Stomach (tissue), 9 donors: ENCODE results near the gene TFF2. TPM values are rescaled to one million over a fixed set of nuclear protein-coding genes. Genes with fewer than 3 reads are reported as not detected.

Source experiments
- DNase-seq, 2 donors: peaks; one replicate each; pipeline versions ENCODE4 v3.0.0 to v3.0.0-alpha.2; 2013 to 2019
- H3K27ac ChIP-seq, 5 donors: fragments of 200-600 bp in 4 of 5; sonication (generic) in 4 of 5; one replicate each; pipeline ENCODE4 v1.5.1; 2013 to 2019; ENCODE audit warnings: mild to moderate bottlenecking in 1 of 5, moderate library complexity in 1 of 5
- H3K27me3 ChIP-seq, 3 donors: fragments of 200-600 bp; sonication (generic); one replicate each; pipeline ENCODE4 v1.5.1; 2017 to 2019; ENCODE audit warnings: mixed run types in 1 of 3
- H3K36me3 ChIP-seq, 4 donors: fragments of 200-600 bp; sonication (generic); 1 replicate in 3 of 4; 2 replicates in 1 of 4; pipeline ENCODE4 v1.5.1; 2016 to 2019
- H3K4me1 ChIP-seq, 4 donors: fragments of 200-600 bp; sonication (generic); one replicate each; pipeline ENCODE4 v1.5.1; 2016 to 2019
- H3K4me3 ChIP-seq, 4 donors: fragments of 200-600 bp; sonication (generic) in 3 of 4; one replicate each; pipeline ENCODE4 v1.5.1; 2016 to 2019; ENCODE audit warnings: mild to moderate bottlenecking in 1 of 4
- H3K9me3 ChIP-seq, 4 donors: fragments of 200-600 bp; sonication (generic); one replicate each; pipeline ENCODE4 v1.5.1; 2016 to 2019
- CTCF ChIP-seq, 7 experiments: fragments of 450-650 bp in 4 of 7; fragments of 200-600 bp in 3 of 7; sonication (generic) in 3 of 7; IDR thresholded peaks; one replicate each; pipeline ENCODE4 v1.5.1; 2016 to 2019; ENCODE audit warnings: antibody characterized with exemption in 7 of 7, control low read depth in 2 of 7, mild to moderate bottlenecking in 1 of 7
- EP300 ChIP-seq: sonication (generic); formaldehyde crosslinking; IDR thresholded peaks from one replicate; pipeline ENCODE4 v1.6.1; 2017; ENCODE audit warnings: antibody characterized with exemption
- POLR2A ChIP-seq, 4 donors: fragments of 450-650 bp; IDR thresholded peaks; one replicate each; pipeline ENCODE4 v1.6.1; 2016; ENCODE audit warnings: antibody characterized with exemption in 4 of 4, control low read depth in 2 of 4, mild to moderate bottlenecking in 1 of 4, moderate library complexity in 1 of 4
- POLR2AphosphoS5 ChIP-seq, 3 donors: sonication (generic); formaldehyde crosslinking; IDR thresholded peaks; one replicate each; pipeline ENCODE4 v1.6.1; 2016; ENCODE audit warnings: antibody characterized with exemption in 3 of 3
- WGBS, 5 donors: extraction: QIAGEN DNeasy Blood & Tissue Kit in 3 of 5; methylation state at CpG; one replicate each; pipeline versions ENCODE4 v1.1.5 to v1.1.7; 2013 to 2018; 5-methylcytosine and 5-hydroxymethylcytosine counted together
- intact Hi-C: fragments of 100-400 bp; cut with DNase I; formaldehyde crosslinking; loops from one replicate; pipeline ENCODE4 v1.15.1; 2023; ENCODE audit warnings: low total_unique reads
- polyA plus RNA-seq, 3 donors: library from polyadenylated mRNA; stranded (reverse); fragments of 200-250 nt; gene quantifications; one replicate each; pipeline ENCODE4 v1.2.3, GENCODE V29; 2013
- total RNA-seq, 5 donors: library from RNA; depleted of rRNA; stranded (reverse); fragments of >200 nt; gene quantifications; one replicate each; pipeline versions ENCODE4 v1.1.0 to v1.2.3, GENCODE V29; 2014 to 2016
- donor health status: healthy with polysubstance abuse.
- donor health status: Bipolar disorder and iron deficiency.
- donor health status: healthy.

Gene TFF2
- total and polyA plus RNA-seq, 8 donors, result 2.3 to 2,979 (median 1,062) TPM

- no peak overlapping the region for H3K27ac ChIP-seq
- H3K4me3 ChIP-seq, result no peak overlapping the region
- DNase-seq, result no peak
- intact Hi-C loops, result no loop called here
- TF ChIP-seq POLR2A (IDR thresholded peaks at IDR 0.05) (no peak), CTCF (IDR thresholded peaks at IDR 0.05) (no peak), EP300 (no peak), POLR2AphosphoS5 (IDR thresholded peaks at IDR 0.05) (no peak)
- peaks cover 0 to 47% (median 0%) of the 10 kb centered on the region in 3 donors for H3K27me3 ChIP-seq
- 79 to 93% (median 84%) methylated on average over 8 of the region's 8 CpGs for WGBS, 5 donors
- peaks cover 0 to 2% (median 0%) of the 10 kb centered on the region in 4 donors for H3K36me3 ChIP-seq
- H3K4me1 ChIP-seq, result peaks cover 13 to 25% (median 19%) of the 10 kb centered on the region in 4 donors
- peaks cover 0 to 12% (median 5%) of the 10 kb centered on the region in 4 donors for H3K9me3 ChIP-seq
Observed at GRCh38 chr21:42378418-42378817, 27.6 kb upstream of the TFF2 start.

DNA sequence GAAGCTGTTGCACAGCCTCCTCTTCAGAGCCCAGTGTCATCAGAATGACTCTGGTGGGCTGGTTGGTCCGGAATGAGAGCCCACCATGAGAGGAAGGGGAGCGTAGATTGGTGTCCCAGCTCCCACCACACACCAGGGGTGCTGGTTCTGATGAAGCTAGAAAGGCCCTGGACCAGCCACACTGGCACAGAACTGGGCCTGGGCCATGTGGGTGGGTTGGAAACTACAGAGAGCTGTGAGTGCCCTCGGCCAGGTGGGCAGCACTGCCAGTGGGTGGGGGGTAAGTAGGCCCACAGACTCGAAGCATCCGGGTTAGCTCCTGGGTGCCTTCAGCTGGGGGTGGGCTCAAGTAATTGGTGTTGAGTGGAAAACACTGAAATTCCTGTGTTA lies 27.2 kb upstream of the TFF2 start:
- intact Hi-C loops, result no loop called here

GRCh38 chr21:42377211-42377950 lies 26.6 kb upstream of the TFF2 start:
- TF ChIP-seq POLR2A (IDR thresholded peaks at IDR 0.05) (no peak), CTCF (IDR thresholded peaks at IDR 0.05) (no peak), EP300 (no peak)
- 78 to 87% (median 87%) methylated on average over 24 of the region's 24 CpGs for WGBS, 5 donors
- H3K27ac ChIP-seq, result peak overlapping the region in 3 of 5 donors; percentile 15 to 82 (median 41)
- peaks cover 0 to 4% (median 0%) of the 10 kb centered on the region in 4 donors for H3K36me3 ChIP-seq
- H3K9me3 ChIP-seq, result peaks cover 0 to 9% (median 4%) of the 10 kb centered on the region in 4 donors
- no peak overlapping the region for H3K4me3 ChIP-seq
- intact Hi-C loops, result no loop called here
- DNase-seq, result no peak
- peaks cover 13 to 25% (median 19%) of the 10 kb centered on the region in 4 donors for H3K4me1 ChIP-seq
- peaks cover 0 to 46% (median 0%) of the 10 kb centered on the region in 3 donors for H3K27me3 ChIP-seq

More for the DNA sequence above, 27.2 kb upstream of the TFF2 start:
- Histone ChIP-seq H3K27ac (no peak overlapping the region), H3K27me3 (peaks cover 0 to 46% (median 0%) of the 10 kb centered on the region in 3 donors), H3K36me3 (peaks cover 0 to 4% (median 0%) of the 10 kb centered on the region in 4 donors), H3K4me3 (no peak overlapping the region), H3K4me1 (peaks cover 13 to 25% (median 19%) of the 10 kb centered on the region in 4 donors), H3K9me3 (peaks cover 0 to 12% (median 5%) of the 10 kb centered on the region in 4 donors)
- WGBS, 5 donors, result 90 to 95% (median 93%) methylated on average over 5 of the region's 5 CpGs
- DNase-seq, result no peak
- no peak for TF ChIP-seq EP300

DNA sequence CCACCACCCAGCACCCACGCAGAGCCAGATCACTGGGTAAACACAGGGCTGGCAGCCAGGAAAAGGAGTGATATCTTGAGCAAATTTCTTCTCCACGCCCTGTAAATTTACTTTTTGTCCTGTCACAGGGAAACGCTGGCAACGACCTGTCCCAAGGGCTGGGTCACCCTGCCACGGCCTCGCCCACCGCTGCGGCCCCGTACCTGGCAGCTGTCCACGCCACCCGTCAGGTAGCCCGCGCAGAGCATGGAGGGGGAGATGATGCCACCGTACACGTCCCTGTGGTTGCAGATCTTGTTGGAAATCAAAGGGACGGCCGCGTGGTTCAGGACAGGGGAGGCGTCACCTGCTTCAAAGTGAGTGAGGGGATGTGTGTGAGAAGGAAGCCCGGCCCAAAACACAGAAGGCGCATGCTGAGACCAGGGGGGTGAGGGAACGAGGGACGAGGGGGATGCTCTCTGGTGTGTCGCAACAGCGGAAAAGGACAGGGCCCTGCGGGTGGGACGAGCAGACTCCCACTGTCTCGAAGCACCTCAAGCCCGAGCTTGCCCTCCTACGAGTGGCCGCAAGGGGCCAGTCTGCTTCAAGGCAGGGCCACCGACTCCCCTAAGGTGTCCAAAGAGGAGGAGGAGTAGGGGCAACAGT lies 25.7 kb upstream of the TFF2 start:
- Histone ChIP-seq H3K36me3 (peaks cover 0 to 4% (median 0%) of the 10 kb centered on the region in 4 donors), H3K4me3 (no peak overlapping the region), H3K27me3 (peaks cover 0 to 47% (median 0%) of the 10 kb centered on the region in 3 donors), H3K9me3 (peaks cover 0 to 4% (median under 1%) of the 10 kb centered on the region in 4 donors), H3K27ac (peak overlapping the region; percentile 41 to 82 (median 61)), H3K4me1 (peaks cover 13 to 25% (median 19%) of the 10 kb centered on the region in 4 donors)
- WGBS, 5 donors, result 39 to 55% (median 40%) methylated on average over 31 to 32 of the region's 32 CpGs
- peak; percentile 78 to 88 for DNase-seq
- TF ChIP-seq POLR2AphosphoS5 (IDR thresholded peaks at IDR 0.05) (peak in 2 of 3 donors; percentile 74 to 85), EP300 (no peak), CTCF (IDR thresholded peaks at IDR 0.05) (peak in 2 of 7 experiments; percentile 7 to 15)
- intact Hi-C loops, result no loop called here
